ENCODE results near the gene DMRT1. TPM values are rescaled to one million over a fixed set of nuclear protein-coding genes. Genes with fewer than 3 reads are reported as not detected.

DMRT1 gene
- total RNA-seq, 1 donor: not detected

- Histone ChIP-seq H3K4me1 (ENCODE audit: insufficient read depth, low read length) (peaks cover 10% of the 10 kb centered on the region), H3K4me3 (ENCODE audit: low read length) (no peak overlapping the region), H3K27me3 (ENCODE audit: insufficient read depth, low read length) (peaks cover 97% of the 10 kb centered on the region), H3K9me3 (ENCODE audit: low read depth, low read length) (no peaks in the 10 kb centered on the region)
These were observed 125.9 kb downstream of the DMRT1 start for GRCh38 chr9:967436-967835.

DNA sequence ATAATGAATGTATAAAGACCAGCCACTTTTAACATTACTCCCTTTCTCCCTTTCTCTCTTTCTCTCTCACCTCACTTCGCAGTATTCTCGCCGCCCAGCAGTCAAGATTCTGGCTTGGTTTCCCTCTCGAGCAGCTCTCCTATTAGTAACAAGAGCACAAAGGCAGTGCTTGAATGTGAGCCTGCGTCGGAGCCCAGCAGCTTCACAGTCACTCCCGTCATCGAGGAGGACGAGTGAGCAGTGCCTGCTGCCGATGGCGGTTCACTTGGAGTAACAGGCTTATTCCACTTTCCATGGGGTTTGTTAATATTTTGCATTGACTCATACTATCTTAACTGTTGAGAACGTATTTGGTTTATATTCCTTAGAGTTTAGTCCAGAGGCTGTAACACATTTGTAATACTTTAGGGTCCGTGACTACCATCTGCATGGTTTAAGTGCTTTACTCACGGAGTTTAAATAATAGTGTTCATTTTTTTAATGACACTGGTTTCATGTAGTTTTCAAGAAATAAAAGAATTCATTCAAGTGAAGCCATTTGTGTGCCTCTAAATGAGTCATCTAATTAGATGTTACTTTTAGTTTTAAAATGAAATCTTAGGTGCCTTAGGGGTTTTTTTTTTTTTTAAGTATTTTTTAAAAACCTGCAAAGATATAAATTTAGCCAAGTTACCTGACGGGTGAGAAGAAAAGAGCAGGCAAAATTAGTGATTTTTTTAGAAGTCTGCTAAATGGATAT, 126.6 kb downstream of the DMRT1 start:
- Histone ChIP-seq H3K4me3 (ENCODE audit: low read length) (no peak overlapping the region), H3K4me1 (ENCODE audit: insufficient read depth, low read length) (peaks cover 15% of the 10 kb centered on the region), H3K9me3 (ENCODE audit: low read depth, low read length) (no peaks in the 10 kb centered on the region), H3K27me3 (ENCODE audit: insufficient read depth, low read length) (peaks cover 97% of the 10 kb centered on the region)

DNA sequence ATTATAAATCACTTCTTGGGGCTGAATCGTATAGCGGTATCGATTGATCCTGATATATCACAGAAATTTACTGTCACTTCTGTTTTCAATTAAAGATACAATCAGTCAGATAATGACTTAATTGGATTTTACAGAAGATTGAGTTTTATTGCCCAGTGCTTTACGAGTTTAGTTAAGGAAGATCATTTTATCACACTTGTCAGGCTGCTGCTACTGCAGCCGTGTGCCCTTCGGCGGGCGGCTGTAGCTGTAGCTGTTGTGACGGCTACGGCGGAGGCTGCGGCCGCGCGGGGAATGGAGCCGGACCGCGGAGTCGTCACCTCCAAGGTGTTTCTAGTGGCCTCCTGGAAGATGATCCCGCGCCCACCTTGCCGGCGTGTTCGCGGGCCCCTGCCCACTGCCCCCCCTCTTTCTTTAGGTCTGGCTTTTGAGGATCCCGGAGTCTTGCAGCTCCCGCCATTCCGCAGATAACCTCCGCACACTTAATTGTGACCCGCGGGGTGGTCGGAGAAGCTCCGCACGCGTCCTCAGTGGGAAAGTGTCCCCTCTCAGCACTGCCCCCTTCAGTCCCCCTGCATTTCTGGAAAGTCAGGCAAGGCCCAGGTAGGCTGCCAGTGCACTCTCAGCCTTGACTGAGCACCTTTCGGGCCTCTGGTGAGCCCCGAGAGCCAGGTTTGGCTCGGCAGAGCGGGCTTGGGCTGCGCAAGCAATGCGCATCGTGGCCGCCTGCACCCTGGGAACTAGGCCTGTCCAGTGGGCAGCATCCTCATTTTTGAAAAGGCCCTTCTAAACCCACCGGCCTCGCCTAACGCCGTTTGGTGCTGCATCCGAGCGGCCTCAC, 128.0 kb downstream of the DMRT1 start:
- peaks cover 98% of the 10 kb centered on the region for H3K27me3 ChIP-seq (ENCODE audit: insufficient read depth, low read length)
- H3K9me3 ChIP-seq (ENCODE audit: low read depth, low read length): no peaks in the 10 kb centered on the region
- H3K4me1 ChIP-seq (ENCODE audit: insufficient read depth, low read length): peaks cover 19% of the 10 kb centered on the region
- no peak overlapping the region for H3K4me3 ChIP-seq (ENCODE audit: low read length)

- H3K4me3 ChIP-seq (ENCODE audit: low read length): no peak overlapping the region
These were observed 128.9 kb downstream of the DMRT1 start for GRCh38 chr9:970151-970996.

DNA sequence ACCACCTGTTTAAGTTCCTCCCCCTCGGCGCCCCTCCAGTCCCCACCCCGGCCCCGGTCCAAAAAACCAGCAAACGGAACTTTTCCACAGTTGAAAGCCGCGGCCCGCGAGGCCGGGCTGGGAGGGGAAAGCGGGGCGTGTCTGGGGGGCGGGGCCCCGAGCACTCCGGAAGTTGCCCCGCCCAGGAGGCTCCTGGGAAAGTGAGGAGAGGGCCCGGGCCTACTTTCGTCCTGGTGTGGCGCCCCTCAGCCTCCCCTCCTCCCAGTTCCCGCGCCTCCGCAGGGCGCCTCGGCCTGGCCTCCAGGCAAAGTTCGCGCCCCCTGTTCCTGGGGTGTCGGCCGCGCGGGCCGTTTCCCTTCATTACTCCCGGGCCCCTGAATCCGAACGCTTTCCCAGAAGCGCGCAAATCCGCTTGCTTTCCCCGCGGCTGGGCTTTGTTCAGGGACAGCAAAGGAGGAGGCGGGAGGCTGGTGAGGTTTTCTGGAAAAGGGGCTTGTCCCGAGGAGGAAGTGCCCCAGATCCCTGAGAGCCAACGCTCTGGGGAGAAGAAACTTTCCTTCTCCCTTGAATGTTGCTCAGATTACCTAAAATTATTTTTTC, 130.5 kb downstream of the DMRT1 start:
- H3K4me1 ChIP-seq (ENCODE audit: insufficient read depth, low read length): peaks cover 19% of the 10 kb centered on the region

More at GRCh38 chr9:970151-970996, 128.9 kb downstream of the DMRT1 start:
- Histone ChIP-seq H3K4me1 (ENCODE audit: insufficient read depth, low read length) (peaks cover 19% of the 10 kb centered on the region), H3K27me3 (ENCODE audit: insufficient read depth, low read length) (peaks cover 98% of the 10 kb centered on the region), H3K9me3 (ENCODE audit: low read depth, low read length) (no peaks in the 10 kb centered on the region)

GRCh38 chr9:972501-973294, 131.2 kb downstream of the DMRT1 start:
- Histone ChIP-seq H3K4me3 (ENCODE audit: low read length) (no peak overlapping the region), H3K27me3 (ENCODE audit: insufficient read depth, low read length) (peaks cover 90% of the 10 kb centered on the region), H3K9me3 (ENCODE audit: low read depth, low read length) (no peaks in the 10 kb centered on the region), H3K4me1 (ENCODE audit: insufficient read depth, low read length) (peaks cover 19% of the 10 kb centered on the region)

More for the DNA sequence above, 130.5 kb downstream of the DMRT1 start:
- H3K9me3 ChIP-seq (ENCODE audit: low read depth, low read length): no peaks in the 10 kb centered on the region
- peaks cover 93% of the 10 kb centered on the region for H3K27me3 ChIP-seq (ENCODE audit: insufficient read depth, low read length)
- H3K4me3 ChIP-seq (ENCODE audit: low read length): peak overlapping the region; percentile 18

DNA sequence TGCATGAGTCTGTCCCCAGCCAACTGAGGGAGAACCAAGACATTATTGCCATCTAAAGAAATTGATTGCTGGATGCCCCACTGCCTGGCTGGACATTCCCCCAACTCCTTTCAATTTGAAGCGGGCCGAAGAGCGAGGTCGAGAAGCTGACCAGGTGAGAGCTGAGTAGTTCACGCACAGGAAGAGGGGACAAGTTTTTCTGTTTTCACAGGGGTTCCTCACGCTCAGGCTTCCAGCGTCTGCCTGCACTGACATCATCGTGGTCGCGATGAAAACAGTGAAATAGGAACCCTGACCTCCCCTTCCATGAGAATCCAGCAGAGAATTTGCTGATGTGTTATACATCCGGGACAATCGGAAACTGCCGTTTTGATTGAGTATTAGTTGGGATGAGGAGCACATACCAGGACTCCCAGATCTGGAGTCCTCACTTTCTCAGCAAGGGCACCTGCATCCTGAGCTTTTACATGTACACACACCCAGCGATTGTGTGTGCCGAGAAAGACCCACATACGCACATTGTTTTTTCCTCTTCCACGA, 131.9 kb downstream of the DMRT1 start:
- H3K9me3 ChIP-seq (ENCODE audit: low read depth, low read length): no peaks in the 10 kb centered on the region
- peaks cover 19% of the 10 kb centered on the region for H3K4me1 ChIP-seq (ENCODE audit: insufficient read depth, low read length)
- peaks cover 90% of the 10 kb centered on the region for H3K27me3 ChIP-seq (ENCODE audit: insufficient read depth, low read length)
- H3K4me3 ChIP-seq (ENCODE audit: low read length): no peak overlapping the region

DNA sequence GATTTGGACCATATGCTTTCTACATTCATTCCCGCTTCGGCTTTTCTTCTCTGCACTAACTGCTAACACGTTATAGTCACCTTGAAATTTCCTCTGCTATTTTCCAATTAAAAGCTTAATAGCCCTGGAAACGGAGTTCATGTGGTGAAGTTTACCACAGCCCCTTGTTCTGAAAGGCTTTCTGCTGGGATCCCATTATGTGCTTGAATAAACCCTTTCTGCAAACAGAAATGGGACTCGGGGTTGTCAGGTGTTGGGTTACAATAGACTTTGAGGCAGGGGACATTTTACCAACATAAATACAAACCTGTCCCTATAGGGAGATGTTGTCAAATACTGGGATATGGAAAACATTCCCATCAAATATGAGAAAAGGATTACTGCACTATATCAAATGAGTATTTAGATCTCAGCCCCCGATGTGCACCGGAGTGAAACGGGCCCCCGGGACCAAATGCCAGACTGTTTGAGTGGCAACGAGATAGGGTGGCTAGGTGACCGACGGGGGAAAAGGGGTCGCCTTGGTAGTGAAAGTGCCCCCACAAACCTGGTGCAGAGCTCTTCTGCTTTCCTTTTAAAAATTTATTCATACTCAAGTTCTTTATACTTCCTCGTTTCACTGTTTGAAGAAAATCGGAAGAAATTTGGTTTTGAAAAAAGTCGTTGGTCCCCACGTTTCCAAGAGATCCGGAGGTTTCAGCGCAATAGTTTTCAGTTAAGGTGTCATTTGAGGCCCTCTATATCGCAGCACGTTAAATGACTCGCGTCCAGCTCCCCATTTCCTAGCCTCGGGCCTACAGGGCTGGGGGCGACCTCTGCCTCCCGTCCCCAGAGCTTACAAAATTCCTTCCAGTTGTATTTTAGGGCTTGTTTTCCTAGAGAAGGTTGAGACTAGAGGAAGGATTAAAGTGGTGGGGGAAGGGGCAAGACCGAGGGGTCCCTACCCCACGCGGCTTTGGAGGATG, 132.8 kb downstream of the DMRT1 start:
- H3K9me3 ChIP-seq (ENCODE audit: low read depth, low read length): no peaks in the 10 kb centered on the region
- H3K27me3 ChIP-seq (ENCODE audit: insufficient read depth, low read length): peaks cover 90% of the 10 kb centered on the region
- H3K4me3 ChIP-seq (ENCODE audit: low read length): no peak overlapping the region
- peaks cover 19% of the 10 kb centered on the region for H3K4me1 ChIP-seq (ENCODE audit: insufficient read depth, low read length)

- peaks cover 19% of the 10 kb centered on the region for H3K4me1 ChIP-seq (ENCODE audit: insufficient read depth, low read length)
- H3K9me3 ChIP-seq (ENCODE audit: low read depth, low read length): no peaks in the 10 kb centered on the region
- H3K27me3 ChIP-seq (ENCODE audit: insufficient read depth, low read length): peaks cover 90% of the 10 kb centered on the region
- H3K4me3 ChIP-seq (ENCODE audit: low read length): no peak overlapping the region
These were observed 133.7 kb downstream of the DMRT1 start for GRCh38 chr9:974996-975739.

DNA sequence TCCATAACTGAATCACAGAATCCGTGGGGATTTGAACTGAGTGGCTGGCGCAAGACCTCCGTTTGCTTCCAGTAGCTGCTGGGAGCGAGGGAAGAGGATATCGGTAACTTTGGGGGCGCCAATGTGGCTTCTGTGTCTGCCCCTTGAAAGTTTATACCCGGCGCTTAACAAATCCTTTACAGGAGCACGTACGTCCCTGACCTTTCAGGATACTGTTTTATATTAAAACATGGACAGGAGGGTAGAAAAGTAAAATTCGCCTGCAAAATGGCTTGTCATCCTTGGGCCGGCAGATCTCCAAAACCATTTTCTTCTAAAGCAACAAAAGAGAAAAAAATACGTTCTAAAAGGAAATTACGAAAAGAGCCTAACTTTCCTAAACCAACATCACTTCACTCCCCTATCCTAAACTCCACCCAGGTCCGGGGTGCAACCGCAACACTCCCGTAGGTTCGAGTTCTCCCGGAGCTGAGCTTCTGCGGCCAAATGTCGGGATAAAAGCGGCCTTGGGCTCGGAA, 134.3 kb downstream of the DMRT1 start:
- Histone ChIP-seq H3K27me3 (ENCODE audit: insufficient read depth, low read length) (peaks cover 90% of the 10 kb centered on the region), H3K4me1 (ENCODE audit: insufficient read depth, low read length) (peaks cover 19% of the 10 kb centered on the region), H3K4me3 (ENCODE audit: low read length) (no peak overlapping the region), H3K9me3 (ENCODE audit: low read depth, low read length) (no peaks in the 10 kb centered on the region)

- Histone ChIP-seq H3K4me3 (ENCODE audit: low read length) (no peak within 1 kb of the TSS), H3K9me3 (ENCODE audit: low read depth, low read length) (no peaks in the 10 kb centered on the region), H3K27me3 (ENCODE audit: insufficient read depth, low read length) (peaks cover 90% of the 10 kb centered on the region), H3K4me1 (ENCODE audit: insufficient read depth, low read length) (peaks cover 17% of the 10 kb centered on the region)
These were observed 134.9 kb downstream of the DMRT1 start, which contains the start of gene DMRT3 for GRCh38 chr9:976258-976942. Gene DMRT3, plus strand, starts transcription at chr9:976655. Its CDS starts 347 bp downstream, at chr9:977002.

All from mononuclear cell (primary cell).